A549 (cell line): Measurements from ENCODE around the gene FRYL. TPM values are rescaled to one million over a fixed set of nuclear protein-coding genes. Genes with fewer than 3 reads are reported as not detected.
"Not testable (repeated sequence)": the region's sequence is repeated elsewhere in the genome, so short reads cannot be mapped to it uniquely, and the experiment has no call there.

ENCODE experiments used
- ATAC-seq, 2 experiments: fragments of 200-7000 bp in 1 of 2; fragments of >200 bp in 1 of 2; cut with Nextera tagmentation in 1 of 2; cut with Tn5 transposase in 1 of 2; 3 replicates each; pipeline versions ENCODE4 v1.8.0 to v1.9.1; 2018 to 2020; ENCODE audit warnings: mild to moderate bottlenecking in 1 of 2, moderate library complexity in 1 of 2
- CTCF ChIA-PET: fragments of 300-600 bp; sonication (Branson Sonifier 250); formaldehyde crosslinking; extraction: SDS; loops from one replicate; lab custom pipeline; 2021; ENCODE audit warnings: antibody characterized with exemption, inconsistent platforms; lab: Yijun Ruan, JAX
- POLR2A ChIA-PET: fragments of 350-600 bp; formaldehyde crosslinking; extraction: SDS; loops from one replicate; lab custom pipeline; 2021; ENCODE audit warnings: antibody characterized with exemption, inconsistent platforms; lab: Yijun Ruan, JAX
- DNase-seq, 2 experiments: peaks; one replicate each; pipeline versions ENCODE4 v3.0.0 to v3.0.0-alpha.2; 2011 to 2016; ENCODE audit warnings: low read depth in 1 of 2, low spot score in 1 of 2
- FAIRE-seq: peaks from 2 replicates; lab custom pipeline; 2011; peaks lifted over from hg19 to GRCh38; lab: Jason Lieb, UNC
- H3K27ac ChIP-seq, 2 experiments: fragments of >200 bp; sonication (Bioruptor Twin); formaldehyde crosslinking; 3 replicates each; pipeline ENCODE4 v1.5.1; 2016 to 2017
- H3K4me1 ChIP-seq: fragments of >200 bp; sonication (Bioruptor Twin); formaldehyde crosslinking; 3 replicates; pipeline ENCODE4 v1.6.1; 2016
- H3K4me2 ChIP-seq: fragments of >200 bp; sonication (Bioruptor Twin); formaldehyde crosslinking; 3 replicates; pipeline ENCODE4 v1.6.1; 2016
- H3K4me3 ChIP-seq: fragments of >200 bp; sonication (Bioruptor Twin); formaldehyde crosslinking; 3 replicates; pipeline ENCODE4 v1.5.1; 2016
- H3K9me3 ChIP-seq: fragments of >200 bp; sonication (Bioruptor Twin); formaldehyde crosslinking; 3 replicates; pipeline ENCODE4 v1.6.1; 2016
- BHLHE40 ChIP-seq: IDR thresholded peaks from 2 replicates; pipeline ENCODE4 v1.6.1; 2012; ENCODE audit warnings: low read depth, low read length, inconsistent platforms
- CTCF ChIP-seq: fragments of >200 bp; sonication (Bioruptor Twin); formaldehyde crosslinking; IDR thresholded peaks from 3 replicates; pipeline ENCODE4 v1.5.1; 2016
- E2F6 ChIP-seq: IDR thresholded peaks from 2 replicates; pipeline ENCODE4 v1.6.1; 2012; ENCODE audit warnings: low read depth, borderline replicate concordance
- EHF ChIP-seq: fragments of 250-450 bp; sonication (Bioruptor Pico); IDR thresholded peaks from 2 replicates; pipeline ENCODE4 v1.5.0; 2020; ENCODE audit warnings: mild to moderate bottlenecking
- FOXS1 ChIP-seq: fragments of 250-450 bp; sonication (Bioruptor Pico); IDR thresholded peaks from 2 replicates; pipeline ENCODE4 v1.5.0; 2020; ENCODE audit warnings: mild to moderate bottlenecking, moderate library complexity
- GATA3 ChIP-seq: IDR thresholded peaks from 2 replicates; pipeline ENCODE4 v1.6.1; 2012; ENCODE audit warnings: borderline replicate concordance
- KDM5A ChIP-seq: fragments of 200-600 bp; sonication (generic); IDR thresholded peaks from 2 replicates; pipeline ENCODE4 v1.6.1; 2016; ENCODE audit warnings: antibody characterized with exemption, mild to moderate bottlenecking
- MAFK ChIP-seq: fragments of 450-650 bp; IDR thresholded peaks from 2 replicates; pipeline ENCODE4 v1.6.1; 2014; ENCODE audit not compliant: partially characterized antibody
- MAZ ChIP-seq: fragments of 150-350 bp; IDR thresholded peaks from 2 replicates; pipeline ENCODE4 v1.6.1; 2014; ENCODE audit warnings: antibody characterized with exemption, low read depth, low read length, borderline replicate concordance
- NFE2L2 ChIP-seq: fragments of 150-350 bp; conservative IDR thresholded peaks from 2 replicates; pipeline ENCODE4 v1.6.1; 2014; ENCODE audit warnings: low read length
- RARB ChIP-seq: fragments of 250-450 bp; sonication (Bioruptor Pico); IDR thresholded peaks from 2 replicates; pipeline ENCODE4 v1.8.0; 2021; ENCODE audit warnings: mild to moderate bottlenecking, moderate library complexity
- RCOR1 ChIP-seq: fragments of 150-350 bp; IDR thresholded peaks from 2 replicates; pipeline ENCODE4 v1.6.1; 2014; ENCODE audit warnings: antibody characterized with exemption, low read length, low read depth
- RFX5 ChIP-seq: fragments of 450-650 bp; IDR thresholded peaks from 2 replicates; pipeline ENCODE4 v1.7.1; 2014; ENCODE audit warnings: antibody characterized with exemption, mild to moderate bottlenecking, moderate library complexity
- TFCP2L1 ChIP-seq: fragments of 250-450 bp; sonication (Bioruptor Pico); IDR thresholded peaks from 2 replicates; pipeline ENCODE4 v1.5.0; 2021; ENCODE audit warnings: mild to moderate bottlenecking
- ZSCAN20 ChIP-seq: fragments of 250-450 bp; sonication (Bioruptor Pico); IDR thresholded peaks from 2 replicates; pipeline ENCODE4 v1.8.0; 2022; ENCODE audit warnings: mild to moderate bottlenecking, moderate library complexity
- WGBS: methylation state at CpG from one replicate; pipeline ENCODE4 v1.1.6; 2017; ENCODE audit errors: missing lambda C conversion rate; 5-methylcytosine and 5-hydroxymethylcytosine counted together
- polyA plus RNA-seq, 4 experiments: library from polyadenylated mRNA; depleted of rRNA in 3 of 4; stranded (reverse); fragments of >200 nt; fragmentation: RNase III in 1 of 4; extraction: RNeasy Plus Mini Kit Qiagen cat#74134 plus additional on column Dnase treatment in 1 of 4; gene quantifications; 2 replicates in 3 of 4; 3 replicates in 1 of 4; pipeline ENCODE4 v1.2.3, GENCODE V29; 2011 to 2017

FRYL gene
- polyA plus RNA-seq, 2 of the 4 experiments (the other 2 are of a cell fraction) = 7.1 to 21.1 TPM

- FAIRE-seq (no peak), ATAC-seq (no peak), DNase-seq (no peak)
- H3K4me1 ChIP-seq = no peaks in the 10 kb centered on the region
- CTCF ChIA-PET = interaction anchor here (0.9 kb wide), 1 partner anchor 51 kb away, joined by 6 read pairs; no protein-coding TSS in a partner anchor
- no peak overlapping the region for H3K4me3 ChIP-seq
- no peaks in the 10 kb centered on the region for H3K9me3 ChIP-seq
- no peak overlapping the region for H3K4me2 ChIP-seq
- H3K27ac ChIP-seq = no peak overlapping the region
- WGBS = 93% methylated on average over 11 of the region's 11 CpGs
- TF ChIP-seq GATA3 = no peak
- TF ChIP-seq E2F6 = no peak
- no peak for TF ChIP-seq RFX5
- no peak for TF ChIP-seq NFE2L2
- no peak for TF ChIP-seq MAZ
- TF ChIP-seq BHLHE40 = no peak
- no peak for TF ChIP-seq EHF (CRISPR knock-in tag)
- TF ChIP-seq, all 56 proteins: peak for 0
- POLR2A ChIA-PET = no interaction called here
Observed at GRCh38 chr4:48748949-48749596, 31.0 kb downstream of the FRYL start.

GRCh38 chr4:48746608-48747362 is 33.3 kb downstream of the FRYL start:
- FAIRE-seq (no peak), ATAC-seq (no peak), DNase-seq (no peak)
- ChIA-PET POLR2A (no interaction called here), CTCF (interaction anchor here (1.3 kb wide), 1 partner anchor 16 kb away, joined by 3 read pairs; no protein-coding TSS in a partner anchor)
- Histone ChIP-seq H3K27ac (no peak overlapping the region), H3K4me1 (no peaks in the 10 kb centered on the region), H3K4me3 (no peak overlapping the region), H3K9me3 (no peaks in the 10 kb centered on the region), H3K4me2 (no peak overlapping the region)
- TF ChIP-seq BHLHE40 = no peak
- WGBS = 61% methylated on average over 4 of the region's 4 CpGs

GRCh38 chr4:48745223-48745622 is 34.9 kb downstream of the FRYL start:
- H3K27ac ChIP-seq, CTCF ChIA-PET, H3K9me3 ChIP-seq, FAIRE-seq, ATAC-seq, POLR2A ChIA-PET, H3K4me3 ChIP-seq, H3K4me1 ChIP-seq, H3K4me2 ChIP-seq, DNase-seq: not testable (repeated sequence)
- 91% methylated on average over 4 of the region's 5 CpGs for WGBS

- FAIRE-seq (no peak), ATAC-seq (no peak), DNase-seq (no peak)
- no peak overlapping the region for H3K4me2 ChIP-seq
- H3K9me3 ChIP-seq = no peaks in the 10 kb centered on the region
- TF ChIP-seq BHLHE40 (no peak), FOXS1 (CRISPR knock-in tag) (no peak), RARB (no peak), ZSCAN20 (CRISPR knock-in tag) (no peak), KDM5A (no peak), RCOR1 (no peak), TFCP2L1 (CRISPR knock-in tag) (no peak), CTCF (no peak), GATA3 (no peak), MAFK (no peak), RFX5 (no peak)
- H3K27ac ChIP-seq = no peak overlapping the region
- POLR2A ChIA-PET = no interaction called here
- CTCF ChIA-PET = no interaction called here
- H3K4me1 ChIP-seq = no peaks in the 10 kb centered on the region
- H3K4me3 ChIP-seq = no peak overlapping the region
Observed at GRCh38 chr4:48742412-48742811, 37.7 kb downstream of the FRYL start.
